MV-4-11 (cell line): ENCODE results near the gene GPAT2.
"Not testable (repeated sequence)": the region's sequence is repeated elsewhere in the genome, so short reads cannot be mapped to it uniquely, and the experiment has no call there.

Experiments used
- DNase-seq: peaks from one replicate; lab custom pipeline; 2025; lab: John Stamatoyannopoulos, UW

The GPAT2 gene

DNA sequence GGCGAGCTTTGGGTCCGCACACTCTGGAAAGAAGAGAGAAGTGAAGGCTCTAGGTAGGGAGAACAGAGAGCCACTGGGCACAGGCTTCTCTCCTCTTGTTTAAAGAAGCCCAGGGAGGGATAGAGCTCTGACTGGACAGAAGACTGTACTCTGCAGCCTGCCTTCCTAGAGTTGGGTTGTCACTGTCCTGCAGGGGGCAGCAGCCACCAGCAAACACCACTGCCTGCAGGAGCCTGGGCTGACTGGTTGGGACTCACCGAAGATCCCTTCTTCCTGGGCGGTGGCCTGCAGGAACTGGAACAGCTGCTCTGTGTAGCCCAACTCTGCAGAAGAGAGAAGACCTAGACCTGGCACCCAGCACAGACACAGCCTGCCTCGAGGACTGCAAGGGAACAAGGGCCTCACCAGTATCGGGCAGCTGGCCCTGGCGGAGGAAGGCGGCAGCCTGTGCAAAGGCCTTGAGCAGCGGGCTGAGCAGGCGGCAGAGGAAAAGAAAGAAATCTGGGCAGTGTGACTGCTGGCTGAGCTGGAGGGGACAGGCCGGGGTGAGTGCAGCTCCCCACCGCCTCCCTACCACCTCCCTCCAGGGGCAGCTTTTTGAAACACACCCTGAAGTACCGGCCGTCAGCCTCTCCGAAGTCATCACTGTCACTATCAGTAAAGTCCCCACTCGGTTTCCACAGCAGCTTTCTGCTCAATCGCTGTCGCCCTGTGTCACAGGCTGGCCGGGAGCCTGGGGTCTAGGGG lies 11.8 kb downstream of the GPAT2 start:
- not testable (repeated sequence) for DNase-seq

DNA sequence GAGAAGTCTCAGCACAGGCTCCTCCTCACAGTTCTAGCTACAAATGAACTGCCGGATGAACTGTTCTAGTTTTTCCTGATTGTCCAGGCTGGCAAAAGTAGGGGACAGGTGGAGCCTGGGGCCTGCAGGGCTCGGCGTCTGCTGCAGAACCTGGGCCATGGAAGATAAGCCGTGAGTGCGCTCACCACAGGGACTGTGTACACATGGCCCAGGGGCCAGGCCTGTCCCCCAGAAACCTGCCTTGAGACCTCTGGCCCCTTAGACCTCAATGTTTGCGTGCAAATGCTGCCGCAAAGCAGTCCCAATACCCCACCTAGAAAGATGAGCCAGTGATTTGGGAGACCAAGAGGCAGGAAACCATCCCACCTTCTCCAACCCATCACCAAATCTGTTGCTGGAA lies 12.6 kb downstream of the GPAT2 start:
- DNase-seq = not testable (repeated sequence)

DNA sequence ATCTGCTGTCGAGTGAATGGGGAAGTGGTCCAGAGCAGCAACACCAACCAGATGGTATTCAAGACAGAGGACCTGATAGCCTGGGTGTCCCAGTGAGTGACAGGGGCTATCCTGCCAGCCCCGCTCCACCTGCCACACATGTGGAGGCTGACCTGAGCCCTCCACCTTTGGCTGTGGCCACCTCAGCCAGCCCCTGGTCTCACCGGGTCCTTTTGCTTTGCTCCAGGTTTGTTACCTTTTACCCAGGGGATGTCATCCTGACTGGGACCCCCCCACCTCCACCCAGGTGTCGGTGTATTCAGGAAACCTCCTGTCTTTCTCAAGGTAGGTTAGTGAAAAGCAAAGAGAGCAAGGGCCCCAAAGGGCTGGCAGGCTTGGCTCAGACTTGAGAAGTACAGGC lies 13.6 kb downstream of the GPAT2 start:
- not testable (repeated sequence) for DNase-seq

DNA sequence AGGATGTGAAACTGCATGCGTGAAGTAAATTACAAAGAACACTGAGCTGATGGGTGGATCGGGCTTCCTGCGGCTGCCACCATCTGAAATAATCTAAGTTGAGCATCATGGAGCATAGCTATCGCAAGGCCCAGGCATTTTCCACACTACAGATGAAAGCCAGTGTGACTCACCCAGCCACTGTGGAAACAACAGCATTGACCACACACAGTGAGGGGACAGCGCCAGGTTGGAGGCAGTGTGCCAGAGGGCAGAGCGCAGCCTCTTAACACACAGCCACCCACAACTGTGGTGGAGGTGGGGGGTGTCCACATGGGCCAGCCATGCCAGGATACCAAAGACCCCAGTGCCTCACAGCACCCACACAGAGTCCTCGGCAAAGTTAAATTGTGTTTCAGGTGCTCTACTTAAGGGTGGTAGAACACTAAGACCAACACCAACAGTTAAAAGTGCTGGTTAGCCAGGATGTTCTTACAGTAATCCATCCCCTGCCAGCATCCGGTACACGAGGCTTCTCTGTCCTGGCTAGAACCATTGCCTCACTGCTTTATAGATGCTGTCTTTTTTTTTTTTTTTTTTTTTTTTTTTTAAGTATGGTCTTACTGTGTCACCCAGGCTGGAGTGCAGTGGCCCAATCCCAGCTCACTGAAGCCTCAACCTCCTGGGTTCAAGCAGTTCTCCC lies 14.7 kb downstream of the GPAT2 start:
- not testable (repeated sequence) for DNase-seq

DNA sequence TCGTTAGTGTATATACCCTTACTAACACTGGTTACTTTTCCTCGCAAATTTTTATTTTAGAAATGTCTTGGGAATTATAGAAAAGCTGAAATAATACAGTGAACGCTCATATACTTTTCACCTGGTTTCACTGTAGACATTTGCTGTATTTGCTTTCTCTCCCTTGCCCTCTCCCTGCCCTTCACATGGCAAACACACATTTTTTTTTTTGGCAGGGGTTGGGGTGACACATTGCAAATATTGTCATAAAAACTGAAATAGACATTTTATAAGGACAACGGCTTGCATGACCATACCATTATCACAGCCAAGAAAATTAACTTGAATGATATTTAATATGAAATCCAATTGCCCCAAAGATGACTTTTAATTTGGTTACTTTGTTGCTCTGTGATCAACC lies 18.4 kb downstream of the GPAT2 start:
- not testable (repeated sequence) for DNase-seq

DNA sequence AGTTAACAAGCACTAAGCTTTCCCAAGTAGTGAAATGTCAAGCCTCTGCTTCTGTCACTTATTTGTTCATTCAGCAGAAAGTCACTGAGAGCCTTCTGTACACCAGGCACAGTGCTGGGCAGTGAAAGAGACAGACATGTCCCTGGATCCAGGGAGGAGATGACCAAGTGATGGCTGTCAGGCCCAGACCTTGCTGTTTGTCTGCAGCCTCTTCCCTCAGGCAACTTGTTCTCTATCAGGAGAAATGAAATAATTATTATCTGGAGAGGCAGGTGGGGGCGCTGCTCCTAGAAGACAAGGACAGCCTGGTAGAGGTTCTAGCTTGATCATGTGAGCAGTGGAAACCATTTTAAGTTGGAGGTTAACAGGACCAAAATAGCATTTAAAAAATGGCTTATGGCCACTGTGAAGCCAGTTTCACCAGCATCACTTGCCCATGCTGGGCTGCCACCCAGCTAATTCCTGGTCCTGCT lies 21.9 kb downstream of the GPAT2 start:
- not testable (repeated sequence) for DNase-seq

DNA sequence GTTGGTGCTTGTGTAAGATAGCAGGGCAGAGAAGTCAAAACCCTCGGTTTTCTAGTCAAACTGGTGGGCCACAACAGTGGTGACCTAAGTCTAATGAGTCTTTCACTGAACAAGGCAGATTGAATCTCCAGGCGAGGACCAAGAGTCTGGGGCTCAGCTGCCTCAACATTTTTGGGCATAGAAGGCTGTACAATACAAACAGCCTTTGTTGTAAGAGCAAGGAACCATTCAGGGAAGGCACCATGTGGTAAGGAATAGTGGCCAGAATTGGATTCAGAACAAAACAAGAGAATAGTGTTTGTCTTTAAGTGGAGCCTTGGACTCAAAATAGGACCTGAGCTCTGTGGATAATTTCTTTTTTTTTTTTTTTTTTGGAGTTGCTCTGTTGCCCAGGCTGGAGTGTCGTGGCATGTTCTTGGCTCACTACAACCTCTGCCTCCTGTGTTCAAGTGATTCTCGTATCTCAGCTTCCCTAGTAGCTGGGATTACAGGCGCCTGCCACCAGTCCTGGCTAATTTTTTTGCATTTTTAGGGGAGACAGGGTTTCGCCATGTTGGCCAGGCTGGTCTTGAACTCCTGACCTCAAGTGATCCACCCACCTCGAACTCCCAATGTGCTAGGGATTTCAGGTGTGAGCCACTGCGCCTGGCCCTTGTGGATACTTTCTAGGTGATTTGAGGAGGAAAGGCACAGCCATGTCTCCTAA lies 22.5 kb downstream of the GPAT2 start:
- DNase-seq = not testable (repeated sequence)

DNA sequence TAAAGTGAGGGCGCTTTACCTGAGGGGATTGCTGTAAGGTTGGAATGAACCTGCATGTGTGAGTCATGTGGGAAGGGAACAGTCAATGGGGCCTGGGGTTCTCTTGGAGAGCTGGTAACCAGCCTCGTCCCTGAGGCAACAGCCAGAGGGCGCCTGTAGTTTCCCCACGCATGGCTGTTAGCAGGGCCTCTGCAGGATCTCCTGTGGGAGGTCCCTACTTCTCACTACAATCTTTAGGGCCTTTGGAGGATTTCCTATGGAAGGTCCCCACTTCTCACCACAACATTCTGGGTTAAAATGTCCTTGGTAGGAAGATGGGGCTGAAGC lies 23.6 kb downstream of the GPAT2 start:
- DNase-seq = not testable (repeated sequence)

DNA sequence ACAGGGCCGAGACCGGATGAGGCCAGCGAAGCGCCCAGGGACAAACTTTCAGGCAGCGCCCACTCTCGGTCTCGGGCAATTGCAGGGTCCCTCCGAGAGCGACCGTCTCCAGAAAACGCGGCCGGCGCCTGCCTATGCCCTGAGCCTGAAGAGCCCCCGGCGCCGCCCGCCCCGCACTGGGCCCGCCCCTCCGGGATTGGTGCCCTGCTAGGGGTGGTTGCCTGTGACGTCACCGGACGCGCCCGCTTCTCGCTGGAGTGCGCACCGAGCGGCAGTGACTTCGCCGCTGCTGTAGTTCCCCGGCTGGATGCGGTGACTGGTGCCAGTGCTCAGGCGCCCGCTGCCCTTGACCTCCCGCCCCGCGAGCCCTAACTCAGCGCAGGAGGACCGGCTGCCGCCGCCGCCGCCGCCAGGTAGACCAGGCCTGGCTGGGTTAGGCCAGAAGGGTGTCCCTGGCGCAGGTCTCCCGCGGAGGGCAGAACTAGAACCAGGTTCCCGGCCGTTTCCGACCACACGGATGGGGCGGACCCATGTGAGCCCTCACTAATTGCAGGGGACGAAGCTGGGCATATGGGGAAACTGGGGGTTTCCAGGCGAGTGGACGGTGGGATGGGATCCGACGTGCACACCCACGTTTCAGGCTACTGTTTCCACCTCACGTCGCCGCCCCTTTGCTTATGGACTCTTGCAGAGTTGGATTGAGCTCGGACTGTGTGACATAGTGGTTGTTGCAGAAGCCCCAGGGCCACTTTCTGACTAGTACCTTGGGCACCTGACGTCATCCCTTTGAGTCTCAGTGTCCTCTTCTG lies 24.2 kb downstream of the GPAT2 start:
- not testable (repeated sequence) for DNase-seq

DNA sequence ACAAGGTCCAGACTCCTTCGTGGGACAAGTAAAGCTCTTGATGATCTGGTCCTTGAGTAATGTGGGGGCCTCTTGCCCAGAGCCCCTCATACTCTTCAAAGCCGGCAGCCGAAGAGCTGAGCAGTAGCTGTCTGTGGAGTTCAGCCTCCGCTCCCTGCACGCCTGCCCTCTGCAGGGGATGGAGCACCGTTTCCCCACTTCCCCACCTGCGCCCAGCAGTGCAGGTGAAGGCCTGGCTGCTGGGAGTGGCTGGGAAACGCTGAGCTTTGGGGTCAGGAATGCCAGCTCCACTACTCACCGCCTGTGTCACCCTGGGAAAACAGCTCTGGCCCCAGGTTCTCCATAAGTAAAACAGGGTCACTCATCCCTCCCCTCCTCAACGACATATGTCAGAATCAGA lies 24.9 kb downstream of the GPAT2 start:
- not testable (repeated sequence) for DNase-seq

DNA sequence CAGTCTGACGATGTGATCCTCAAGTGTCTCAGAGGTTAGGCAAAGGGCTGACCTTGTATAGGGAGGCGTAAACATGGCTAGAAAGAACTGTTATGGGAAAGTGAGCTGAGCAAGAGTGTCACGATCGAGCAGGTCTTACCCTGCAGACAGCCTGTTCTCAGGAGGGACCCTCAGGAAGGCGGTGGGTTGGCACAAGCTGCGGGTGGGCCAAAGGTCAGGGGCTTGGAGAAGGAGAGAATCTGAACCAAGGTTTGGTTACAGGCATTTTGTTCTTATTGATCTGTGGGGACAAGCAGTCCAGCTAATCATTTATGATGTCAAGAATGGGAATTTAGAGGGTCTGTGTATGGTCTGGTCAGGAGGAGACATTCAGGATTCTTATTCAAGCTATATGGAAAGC lies 26.7 kb downstream of the GPAT2 start:
- not testable (repeated sequence) for DNase-seq

DNA sequence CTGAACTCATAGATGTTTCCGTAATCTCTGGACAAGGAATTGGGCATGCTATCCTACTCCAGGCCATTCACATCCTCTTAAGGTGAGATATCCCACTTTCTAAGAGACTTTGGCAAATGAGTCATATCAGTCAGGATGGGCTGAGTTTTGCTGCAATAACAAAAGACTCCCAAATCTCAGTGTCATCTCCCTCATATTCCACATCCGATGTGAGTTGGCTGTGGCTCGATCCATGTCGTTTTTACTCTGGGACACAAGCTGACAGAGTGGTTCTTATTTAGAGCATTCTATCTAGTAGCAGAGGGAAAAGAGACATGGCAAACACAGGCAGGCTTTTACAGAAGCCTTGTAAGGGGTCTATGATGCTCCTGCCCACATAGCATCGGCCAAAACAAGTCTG lies 28.5 kb downstream of the GPAT2 start:
- DNase-seq = not testable (repeated sequence)

DNA sequence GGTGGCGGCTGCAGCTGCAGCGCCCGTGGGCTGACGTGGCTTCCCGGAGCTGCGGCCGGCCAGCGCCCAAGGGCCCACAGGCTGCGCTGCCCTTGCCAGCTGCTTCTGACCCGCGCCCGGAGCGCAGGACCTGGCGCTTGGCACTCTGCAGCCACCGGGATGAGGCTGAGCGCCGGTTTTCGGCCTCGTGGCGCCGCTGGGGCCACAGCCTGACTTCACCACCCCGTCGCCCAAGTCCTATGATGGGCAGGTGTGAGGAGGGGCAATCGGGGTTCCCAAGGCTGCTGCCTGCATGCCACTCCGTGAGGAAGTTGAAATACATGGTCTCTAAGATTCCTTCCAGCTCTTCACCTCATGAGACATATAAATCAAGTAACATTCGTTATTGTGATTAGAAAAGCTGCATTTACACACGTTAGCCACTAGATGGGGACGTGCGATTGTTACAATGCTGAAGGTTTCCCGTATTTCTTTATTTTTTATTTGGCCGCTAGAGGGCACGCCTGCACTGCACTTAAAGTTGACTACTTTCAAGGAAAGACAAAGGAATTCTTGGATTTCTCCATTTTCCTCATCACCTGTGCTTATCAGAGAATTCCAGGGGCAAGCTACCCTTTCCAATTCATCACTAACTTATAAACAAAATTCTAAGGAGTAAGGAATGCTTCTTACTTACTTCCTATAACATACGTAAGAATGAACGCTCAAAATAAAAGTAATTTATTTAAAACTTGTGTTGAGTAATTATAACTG lies 42.0 kb downstream of the GPAT2 start:
- not testable (repeated sequence) for DNase-seq

DNA sequence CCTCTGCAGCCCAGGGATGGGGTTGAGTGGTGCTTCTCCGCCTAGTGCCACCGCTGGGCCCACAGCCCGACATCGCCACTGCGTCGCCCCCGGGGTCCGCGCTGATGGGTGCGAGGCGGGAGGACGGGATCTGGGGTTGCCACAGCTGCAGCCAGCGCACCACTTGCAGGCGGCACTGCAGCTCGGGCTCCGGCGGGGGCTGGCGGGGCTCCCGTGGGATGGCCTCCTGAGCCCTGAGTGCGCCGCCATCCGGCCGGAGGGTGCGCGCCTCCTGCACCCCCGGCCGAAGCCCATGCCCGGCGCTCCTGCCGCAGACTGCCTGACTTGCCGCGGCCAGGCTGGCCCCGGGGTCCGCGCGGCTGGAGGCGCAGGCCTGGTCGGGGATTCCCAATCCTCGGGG lies 42.6 kb downstream of the GPAT2 start:
- DNase-seq = not testable (repeated sequence)

DNA sequence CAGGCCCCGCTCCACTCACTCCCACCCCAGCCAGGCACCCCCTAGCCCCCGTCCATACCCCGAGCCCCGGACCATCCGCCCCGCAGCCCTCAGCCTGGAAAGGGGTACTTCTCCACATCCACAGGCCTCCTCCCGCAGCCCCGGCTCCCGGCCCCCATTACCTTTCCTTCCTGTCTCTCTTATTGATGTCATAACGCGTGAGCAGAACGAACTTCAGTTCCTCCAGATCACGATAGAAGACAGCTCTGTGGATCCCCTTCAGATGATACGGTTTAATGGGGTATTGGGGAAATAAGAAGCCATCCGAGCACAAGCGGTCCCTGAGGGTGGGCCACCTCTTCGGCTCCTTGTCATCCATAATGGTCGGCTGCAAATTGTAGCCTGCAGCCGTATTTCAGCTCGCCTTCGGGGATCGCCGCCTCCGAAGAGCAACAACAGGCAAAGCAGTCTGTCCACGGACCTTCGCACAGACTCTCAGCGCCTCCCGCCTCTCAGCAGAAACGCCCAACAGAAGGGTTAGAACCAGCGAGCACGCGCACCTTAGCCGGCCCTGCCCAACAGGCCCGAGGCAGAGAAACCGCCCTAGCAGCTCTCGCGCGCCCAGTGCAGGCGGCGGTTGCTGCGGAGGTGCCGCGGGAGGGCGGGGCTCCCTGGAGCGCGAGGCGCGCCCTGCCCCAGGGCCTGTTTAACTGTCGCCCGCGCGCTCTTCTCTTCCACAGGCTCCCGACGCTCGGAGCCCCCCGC lies 43.2 kb downstream of the GPAT2 start, which contains the start of gene ANKRD36C:
Gene ANKRD36C (minus strand): TSS at position 474 of the 744 bp plus-strand sequence. CDS start 116 bp downstream, at position 358.
- not testable (repeated sequence) for DNase-seq

DNA sequence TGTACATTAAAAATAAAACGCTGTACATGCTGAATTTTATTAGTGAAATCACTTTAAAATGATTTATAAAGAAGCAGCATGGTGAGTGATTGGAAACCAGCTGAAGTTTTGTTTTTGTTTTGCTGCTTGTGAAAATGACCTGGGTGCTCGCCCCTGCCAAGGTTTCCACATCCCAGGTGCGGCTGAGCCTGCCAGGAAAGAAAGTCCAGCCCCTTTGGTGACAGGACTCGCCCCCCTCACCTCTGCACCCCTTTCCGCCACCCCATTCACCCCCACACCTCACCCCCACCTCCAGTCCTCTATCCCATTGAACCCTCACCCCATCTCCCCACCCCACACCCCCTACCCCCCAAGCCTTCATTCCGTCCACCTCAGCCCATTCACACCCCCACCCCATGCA lies 43.8 kb downstream of the GPAT2 start:
- not testable (repeated sequence) for DNase-seq
